Ecto neural progenitor cell (in vitro differentiated cells): ENCODE data around the gene LRP1.

Experiments used
- DNase-seq: peaks from one replicate; pipeline ENCODE4 v3.0.0-alpha.2; 2018; ENCODE audit warnings: low spot score

The LRP1 gene

DNA sequence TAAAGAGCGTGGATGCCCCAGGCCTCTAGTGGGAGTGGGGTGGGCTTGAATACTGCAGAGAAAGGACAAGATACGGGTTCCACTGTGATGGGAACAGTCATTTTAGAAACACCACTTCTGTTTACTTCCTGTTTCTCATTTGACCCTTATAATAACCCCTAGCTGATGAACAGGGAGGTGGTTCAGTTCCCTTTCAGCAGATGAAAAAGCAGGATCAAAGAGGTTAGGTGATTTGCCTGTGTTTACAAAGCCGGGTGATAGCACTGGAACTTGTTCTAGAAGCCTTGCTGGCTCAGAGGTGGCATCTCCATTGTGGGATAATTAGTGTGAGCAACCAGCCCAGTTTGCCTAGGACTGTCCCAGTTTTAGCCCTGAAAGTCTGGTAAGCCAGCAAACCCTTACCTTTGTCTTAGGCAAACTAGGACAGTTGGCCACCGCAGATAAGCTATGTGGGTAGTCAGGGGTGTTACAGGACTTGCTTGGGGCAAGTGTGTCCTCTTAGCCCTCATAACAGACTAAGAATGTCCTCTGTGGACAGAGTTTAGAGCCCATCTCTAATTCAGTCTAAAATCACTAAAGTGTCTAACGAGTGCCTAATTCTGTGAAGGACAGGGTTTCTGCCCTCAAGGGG, 26.6 kb downstream of the LRP1 start:
- DNase-seq, result no peak

DNA sequence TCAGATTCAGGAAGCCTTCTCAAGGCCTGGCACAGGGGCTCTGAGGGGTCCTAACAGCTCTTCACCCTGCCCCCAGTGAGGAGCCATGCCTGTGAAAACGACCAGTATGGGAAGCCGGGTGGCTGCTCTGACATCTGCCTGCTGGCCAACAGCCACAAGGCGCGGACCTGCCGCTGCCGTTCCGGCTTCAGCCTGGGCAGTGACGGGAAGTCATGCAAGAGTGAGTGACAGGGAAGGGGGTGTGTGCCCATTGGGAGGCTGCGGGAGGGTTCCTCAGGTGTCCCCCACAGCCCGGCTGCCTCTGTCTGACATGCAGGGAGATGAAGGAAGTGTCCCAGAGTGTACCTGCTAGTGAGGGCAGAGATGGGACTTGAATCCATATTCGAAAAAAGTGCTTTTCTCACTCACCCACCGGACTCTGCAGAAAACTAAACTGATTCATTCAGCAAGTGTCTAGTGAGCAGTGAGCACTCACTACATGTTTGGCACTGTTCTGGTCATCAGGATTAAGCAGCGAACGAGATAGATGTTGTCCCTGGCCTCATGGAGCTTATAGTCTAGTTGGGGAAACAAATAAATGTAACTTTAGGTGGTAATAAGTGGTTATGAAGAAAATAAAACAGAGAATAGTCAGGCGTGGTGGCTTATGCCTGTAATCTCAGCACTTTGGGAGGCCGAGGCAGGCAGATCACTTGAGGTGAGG, 28.6 kb downstream of the LRP1 start:
- DNase-seq, result no peak

DNA sequence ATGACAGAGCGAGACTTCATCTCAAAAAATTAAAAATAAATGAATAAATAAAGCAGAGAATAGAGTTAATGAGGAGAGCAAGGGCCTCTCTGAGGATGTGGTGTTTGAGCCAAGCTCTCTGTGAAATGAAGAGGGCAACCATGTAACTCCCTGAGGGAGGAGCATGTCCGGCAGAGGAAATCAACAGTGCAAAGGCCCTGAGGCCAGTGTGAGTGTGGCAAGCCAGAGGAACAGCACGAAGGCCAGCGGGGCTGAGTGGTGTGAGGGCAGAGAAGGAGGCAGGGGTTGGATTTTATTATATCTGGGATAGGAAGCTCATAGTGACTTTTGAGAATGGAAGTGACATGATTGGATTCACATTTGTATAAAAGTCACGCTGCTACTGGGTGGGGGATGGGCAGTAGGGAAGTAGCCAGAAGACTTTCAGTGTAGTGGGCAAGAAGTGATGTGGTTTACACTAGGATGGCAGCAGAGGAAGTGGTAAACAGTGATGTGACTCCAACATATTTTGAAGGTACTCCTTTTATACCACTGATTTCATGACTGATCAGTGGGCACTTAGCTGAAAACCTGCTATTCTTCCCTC, 29.4 kb downstream of the LRP1 start:
- no peak for DNase-seq

DNA sequence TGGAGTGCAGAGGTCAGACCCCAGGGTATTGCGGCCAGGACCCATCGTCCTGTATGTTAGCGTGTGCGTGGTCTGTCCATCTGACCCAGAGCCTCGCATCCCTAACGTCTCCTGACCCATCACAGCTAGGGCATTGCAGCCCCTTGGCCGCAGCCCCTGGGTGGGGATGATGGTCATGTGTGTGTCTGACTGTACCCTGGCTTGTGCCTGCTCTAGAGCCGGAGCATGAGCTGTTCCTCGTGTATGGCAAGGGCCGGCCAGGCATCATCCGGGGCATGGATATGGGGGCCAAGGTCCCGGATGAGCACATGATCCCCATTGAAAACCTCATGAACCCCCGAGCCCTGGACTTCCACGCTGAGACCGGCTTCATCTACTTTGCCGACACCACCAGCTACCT, 29.9 kb downstream of the LRP1 start:
- DNase-seq, result no peak

DNA sequence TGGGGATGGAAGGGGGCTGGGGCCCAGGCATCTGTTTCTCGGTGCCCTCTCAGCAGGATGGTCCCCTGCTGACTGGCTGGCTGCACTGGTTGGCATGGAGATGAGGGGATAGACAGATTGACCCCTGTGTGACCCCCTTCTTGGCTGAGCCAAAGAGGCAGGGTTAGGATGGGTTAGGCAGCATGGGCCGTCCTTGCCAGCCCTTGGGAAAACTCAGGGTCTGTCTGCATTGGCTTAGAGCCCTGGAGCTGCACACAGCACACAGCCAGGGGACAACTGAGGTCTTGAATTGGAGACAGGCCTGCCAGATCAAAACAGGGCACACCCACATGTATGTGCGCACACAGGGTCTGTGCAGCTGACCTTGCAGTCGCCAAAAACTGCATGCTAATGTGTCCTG, 30.4 kb downstream of the LRP1 start:
- DNase-seq, result no peak

DNA sequence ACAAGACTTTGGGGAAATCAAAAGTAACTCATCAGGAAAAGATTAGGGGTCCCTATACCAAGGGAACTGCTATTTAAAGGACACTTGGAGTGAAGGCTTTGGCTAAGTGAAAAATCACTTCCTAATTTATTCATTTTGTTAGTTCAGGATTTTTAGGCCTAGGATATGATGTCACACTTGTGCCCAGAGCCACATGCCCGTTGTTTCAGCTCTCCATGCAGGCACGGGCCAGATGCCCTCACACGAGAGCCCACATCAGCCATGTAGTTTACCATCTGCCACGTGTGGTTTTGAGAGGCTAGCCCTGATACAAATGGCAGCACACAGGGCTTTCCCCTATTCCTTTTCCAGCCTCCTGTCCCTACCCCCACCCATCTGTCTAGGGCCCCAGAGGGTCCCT, 31.0 kb downstream of the LRP1 start:
- no peak for DNase-seq

DNA sequence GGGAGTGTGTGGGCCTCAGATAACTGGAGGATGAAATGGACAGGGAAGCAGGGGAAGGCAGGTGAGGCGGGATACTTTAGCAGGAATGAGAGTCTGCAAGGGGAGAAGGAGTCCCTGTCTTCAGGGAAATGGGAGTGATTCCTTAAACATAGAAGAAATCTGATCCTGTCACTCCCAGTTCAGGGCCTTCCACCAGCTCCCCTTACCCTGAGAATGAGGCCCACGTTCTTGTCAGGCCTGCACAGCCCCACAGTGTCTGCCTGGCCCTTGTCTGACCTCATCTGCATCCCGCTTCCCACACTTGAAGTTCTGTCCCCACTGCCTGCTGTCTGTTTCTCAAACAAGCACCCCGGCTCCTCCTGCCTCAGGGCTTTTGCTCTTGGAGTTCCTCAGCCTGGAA, 31.8 kb downstream of the LRP1 start:
- no peak for DNase-seq

DNA sequence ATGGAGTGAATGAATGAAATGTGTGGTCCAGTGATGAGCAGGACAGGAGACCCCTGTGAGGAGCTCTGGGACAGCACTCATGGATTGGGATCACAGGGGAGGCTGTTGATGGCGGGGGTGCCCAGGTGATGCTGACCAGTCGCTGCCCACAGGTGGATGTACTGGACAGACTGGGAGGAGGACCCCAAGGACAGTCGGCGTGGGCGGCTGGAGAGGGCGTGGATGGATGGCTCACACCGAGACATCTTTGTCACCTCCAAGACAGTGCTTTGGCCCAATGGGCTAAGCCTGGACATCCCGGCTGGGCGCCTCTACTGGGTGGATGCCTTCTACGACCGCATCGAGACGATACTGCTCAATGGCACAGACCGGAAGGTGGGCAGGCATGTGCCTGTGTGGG, 32.5 kb downstream of the LRP1 start:
- no peak for DNase-seq

DNA sequence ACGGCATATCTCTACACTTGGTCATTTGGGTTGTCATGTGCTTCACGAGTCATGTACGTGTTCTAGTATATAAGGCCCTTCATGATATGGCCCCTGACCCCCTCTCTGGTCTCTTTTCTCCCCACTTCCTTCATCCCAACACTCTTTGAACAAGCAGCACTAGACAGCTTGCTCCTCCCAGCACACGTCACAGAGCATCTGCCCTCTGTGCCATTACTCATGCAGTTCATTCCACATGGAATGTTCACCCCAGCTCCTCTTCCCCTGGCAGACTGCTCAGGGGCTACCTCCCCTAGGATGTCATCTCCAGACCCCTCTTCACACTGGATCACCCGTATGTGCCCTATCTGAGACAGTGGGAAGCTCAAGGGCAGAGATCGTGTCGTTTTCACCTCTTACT, 33.2 kb downstream of the LRP1 start:
- no peak for DNase-seq

DNA sequence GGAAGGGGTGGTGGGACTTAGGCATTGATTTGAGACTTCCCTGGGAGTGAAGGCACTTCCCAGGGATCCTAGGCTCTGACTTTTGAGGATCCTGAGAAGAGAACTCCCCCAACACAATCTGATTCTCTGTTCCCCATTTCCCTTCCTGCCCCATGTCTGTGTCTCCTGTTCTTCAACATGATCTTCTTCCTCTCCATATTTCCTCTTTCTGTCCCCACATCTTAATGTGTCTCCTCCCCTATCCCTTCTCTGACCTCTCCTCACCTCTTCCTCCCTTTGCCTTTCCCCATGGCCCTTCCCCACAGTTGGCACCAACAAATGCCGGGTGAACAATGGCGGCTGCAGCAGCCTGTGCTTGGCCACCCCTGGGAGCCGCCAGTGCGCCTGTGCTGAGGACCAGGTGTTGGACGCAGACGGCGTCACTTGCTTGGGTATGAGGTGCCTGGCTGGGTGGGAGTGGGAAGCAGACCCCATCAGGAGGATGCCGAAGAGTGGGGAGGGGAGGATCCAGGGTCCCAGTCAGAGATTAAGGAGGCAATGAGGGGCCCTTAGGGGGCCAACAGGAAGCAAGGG, 34.4 kb downstream of the LRP1 start:
- no peak for DNase-seq

DNA sequence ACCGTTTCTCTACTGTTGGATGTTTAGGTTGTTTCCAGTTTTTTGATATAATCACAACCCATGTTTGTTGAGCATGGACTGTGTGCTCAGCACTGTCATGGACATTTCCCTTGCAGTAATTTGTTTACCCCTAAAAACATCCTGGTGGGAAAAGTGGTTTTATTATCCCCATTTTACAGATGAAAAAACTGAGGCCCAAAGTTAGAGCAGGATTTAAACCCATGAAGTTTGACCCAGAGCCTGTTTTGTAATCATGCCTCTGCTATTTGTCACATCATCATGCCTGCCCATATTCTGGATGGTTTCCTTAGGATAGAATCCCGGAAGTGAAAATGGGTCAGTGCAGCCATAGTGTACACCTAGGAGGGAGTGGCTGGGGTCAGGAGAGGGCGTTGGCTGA, 36.2 kb downstream of the LRP1 start:
- DNase-seq, result no peak

DNA sequence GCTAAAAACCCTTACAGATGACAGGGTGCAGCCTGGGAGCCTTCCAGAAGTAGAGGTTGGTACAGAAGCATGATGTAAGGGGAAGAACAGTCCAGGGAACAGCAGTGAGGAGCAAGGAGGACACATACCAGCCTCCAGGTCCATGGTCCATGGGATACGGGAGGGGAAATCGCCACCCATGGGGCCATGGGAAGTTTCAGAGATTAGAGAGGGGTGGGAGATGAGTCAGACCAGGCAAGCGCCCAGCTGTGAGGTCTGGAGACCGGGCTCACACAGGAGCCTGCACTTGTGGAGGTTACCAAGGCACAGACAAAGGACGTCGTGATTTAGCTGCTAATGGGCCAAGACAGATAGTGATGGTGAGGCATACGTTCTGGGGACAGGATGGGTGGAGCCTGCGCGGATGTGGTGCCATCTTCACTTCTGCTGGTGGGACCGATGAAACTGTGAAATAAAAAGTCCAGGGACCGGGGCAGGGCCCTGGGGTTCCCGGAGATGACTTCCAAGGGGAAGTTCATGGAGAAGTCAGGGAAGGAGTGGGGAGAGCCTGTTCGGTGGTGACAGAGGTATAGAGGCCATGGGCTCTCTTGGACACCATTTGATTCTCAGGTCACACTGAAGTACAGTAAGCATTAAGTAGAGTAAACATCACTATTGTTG, 36.8 kb downstream of the LRP1 start:
- DNase-seq, result no peak

DNA sequence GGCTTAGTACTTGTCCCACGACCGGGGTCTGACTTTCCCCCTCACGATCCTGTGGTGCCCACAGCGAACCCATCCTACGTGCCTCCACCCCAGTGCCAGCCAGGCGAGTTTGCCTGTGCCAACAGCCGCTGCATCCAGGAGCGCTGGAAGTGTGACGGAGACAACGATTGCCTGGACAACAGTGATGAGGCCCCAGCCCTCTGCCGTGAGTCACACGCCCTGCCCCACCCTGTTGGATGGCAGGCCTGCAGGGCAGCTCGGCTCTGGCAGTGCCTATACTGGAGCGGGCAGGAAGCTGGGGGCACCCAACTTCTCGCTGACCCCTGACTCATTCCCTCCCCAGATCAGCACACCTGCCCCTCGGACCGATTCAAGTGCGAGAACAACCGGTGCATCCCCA, 37.5 kb downstream of the LRP1 start:
- DNase-seq, result no peak

DNA sequence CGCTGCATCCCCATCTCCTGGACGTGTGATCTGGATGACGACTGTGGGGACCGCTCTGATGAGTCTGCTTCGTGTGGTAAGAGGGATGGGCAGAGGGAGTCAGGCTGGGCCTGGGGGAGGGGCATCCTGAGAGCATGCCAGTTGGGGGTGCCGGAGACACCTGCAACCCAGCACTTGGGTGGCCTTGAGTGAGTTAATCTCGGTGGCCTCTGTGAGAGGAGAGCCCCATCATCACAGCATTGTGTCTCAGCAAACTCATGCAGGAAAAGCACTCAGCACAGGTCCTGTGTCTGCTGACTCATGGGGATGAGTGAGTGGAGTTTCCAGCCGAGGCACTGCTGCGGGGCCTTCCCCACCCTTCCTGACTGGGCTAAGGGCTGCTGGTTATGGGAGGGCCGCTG, 38.7 kb downstream of the LRP1 start:
- DNase-seq, result no peak

DNA sequence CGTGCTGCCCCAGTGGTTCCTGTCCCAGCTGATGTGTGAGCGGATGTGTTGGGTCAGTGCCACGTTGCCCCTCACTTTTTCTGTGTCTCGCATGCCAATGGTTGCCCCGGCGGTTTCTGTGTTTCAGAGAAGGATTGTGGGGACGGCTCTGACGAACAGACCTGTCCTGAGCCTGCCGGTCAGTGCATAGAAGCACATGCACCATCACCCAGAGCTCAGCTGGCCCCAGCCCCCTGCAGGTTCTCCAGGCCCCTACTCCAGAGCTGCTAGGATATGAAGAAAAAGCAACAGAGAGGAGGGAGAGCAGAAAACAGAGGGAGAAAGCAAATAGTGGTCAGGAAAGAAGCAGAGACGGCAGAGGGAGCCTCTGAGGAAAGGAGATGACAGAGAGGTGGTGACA, 39.8 kb downstream of the LRP1 start:
- DNase-seq, result no peak

DNA sequence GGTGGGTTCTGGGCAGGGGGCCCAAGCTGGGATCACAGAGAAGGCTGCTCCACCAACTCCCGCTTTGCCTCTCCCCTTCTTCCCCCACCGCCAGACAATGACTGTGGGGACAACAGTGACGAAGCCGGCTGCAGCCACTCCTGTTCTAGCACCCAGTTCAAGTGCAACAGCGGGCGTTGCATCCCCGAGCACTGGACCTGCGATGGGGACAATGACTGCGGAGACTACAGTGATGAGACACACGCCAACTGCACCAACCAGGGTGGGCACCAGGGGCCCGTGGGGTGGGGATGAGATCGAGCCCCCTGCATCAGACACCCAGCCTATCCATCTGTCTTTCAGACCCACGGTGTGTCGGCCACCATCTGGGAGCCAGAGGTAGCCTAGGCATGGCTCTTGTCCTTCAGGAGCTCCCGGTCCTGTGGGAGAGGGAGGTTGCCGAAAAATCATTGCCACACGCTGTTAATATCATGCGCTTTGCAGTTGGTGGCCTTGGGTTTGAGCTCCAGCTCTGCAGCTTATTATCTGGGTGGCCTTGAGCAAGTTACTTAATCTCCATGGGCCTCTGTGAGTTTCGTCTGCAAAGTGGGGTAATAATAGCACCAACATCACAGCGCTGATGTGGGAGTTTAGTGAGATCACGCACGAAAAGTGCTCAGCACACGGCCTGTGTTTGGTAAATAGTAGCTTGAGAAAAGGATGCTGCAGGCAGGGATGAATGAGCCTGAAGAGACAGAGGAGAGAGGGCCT, 40.9 kb downstream of the LRP1 start:
- no peak for DNase-seq

DNA sequence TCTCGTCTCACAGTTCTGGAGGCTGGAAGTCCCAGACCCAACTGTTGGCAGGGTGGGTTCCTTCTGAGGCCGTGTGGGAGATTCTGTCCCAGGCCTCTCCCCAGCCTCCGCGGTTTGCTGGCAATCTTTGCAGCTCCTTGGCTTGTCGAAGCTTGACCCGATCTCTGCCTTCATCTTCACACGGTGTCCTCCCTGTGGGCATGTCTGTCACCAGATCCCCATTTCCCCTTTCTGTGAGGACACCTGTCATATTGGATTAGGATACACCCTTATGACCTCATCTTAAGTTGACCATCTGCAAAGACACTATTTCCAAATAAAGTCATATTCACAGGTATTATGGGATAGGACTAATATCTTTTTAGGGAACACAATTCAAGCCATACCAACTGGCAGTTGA, 41.7 kb downstream of the LRP1 start:
- no peak for DNase-seq

DNA sequence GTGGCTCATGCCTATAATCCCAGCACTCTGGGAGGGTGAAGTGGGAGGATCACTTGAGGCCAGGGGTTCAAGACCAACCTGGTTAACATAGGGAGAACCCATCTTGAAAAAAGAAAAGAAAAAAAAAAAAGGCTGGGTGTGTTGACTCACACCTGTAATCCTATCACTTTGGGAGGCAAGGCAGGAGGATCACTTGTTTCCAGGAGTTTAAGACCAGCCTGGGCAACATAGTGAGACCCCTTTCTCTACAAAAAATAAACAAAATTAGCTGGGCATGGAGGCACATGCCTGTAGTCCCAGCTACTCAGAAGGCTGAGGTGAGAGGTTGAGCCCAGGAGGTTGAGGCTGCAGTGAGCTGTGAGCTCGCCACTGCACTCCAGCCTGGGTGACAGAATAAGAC, 42.1 kb downstream of the LRP1 start:
- DNase-seq, result no peak

DNA sequence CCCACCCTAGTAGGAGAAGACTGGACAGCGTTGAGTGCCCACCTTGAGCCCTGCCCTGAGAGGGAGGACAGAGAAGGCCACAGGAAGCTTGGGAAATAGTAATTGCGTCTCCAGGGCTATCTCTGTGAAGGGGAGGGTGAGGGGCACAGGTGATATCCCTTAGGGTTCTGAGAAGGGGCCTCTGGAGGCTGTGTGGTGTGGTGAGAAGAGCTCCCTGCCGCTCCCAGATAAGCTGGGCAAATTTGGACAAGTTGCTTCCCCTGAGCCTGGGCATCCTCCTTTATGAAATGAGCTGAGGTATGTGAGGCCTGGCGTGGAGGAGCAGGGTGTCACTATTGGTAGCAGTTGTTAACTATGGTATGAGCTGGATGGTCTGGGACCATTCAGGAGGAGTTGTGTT, 42.6 kb downstream of the LRP1 start:
- DNase-seq, result no peak

DNA sequence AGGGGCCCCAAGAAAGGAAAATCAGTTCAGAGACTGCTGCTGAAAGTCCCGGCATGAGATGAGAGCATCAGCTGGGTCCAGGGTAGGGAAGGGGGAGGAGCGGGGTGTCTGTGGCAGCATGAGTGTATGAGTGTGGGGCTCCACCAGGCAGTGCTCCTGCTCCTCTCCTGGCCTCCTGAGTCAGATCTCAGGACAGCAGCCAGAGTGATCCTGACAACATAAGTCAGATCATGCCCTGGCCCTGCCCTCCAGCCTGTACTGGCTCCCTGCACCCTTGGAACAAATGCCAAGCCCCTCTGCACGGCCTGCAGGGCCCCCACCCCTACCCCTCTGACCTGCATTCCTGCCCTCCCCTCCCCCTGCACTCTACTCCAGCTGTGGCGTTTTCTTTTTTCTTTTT, 43.4 kb downstream of the LRP1 start:
- no peak for DNase-seq

DNA sequence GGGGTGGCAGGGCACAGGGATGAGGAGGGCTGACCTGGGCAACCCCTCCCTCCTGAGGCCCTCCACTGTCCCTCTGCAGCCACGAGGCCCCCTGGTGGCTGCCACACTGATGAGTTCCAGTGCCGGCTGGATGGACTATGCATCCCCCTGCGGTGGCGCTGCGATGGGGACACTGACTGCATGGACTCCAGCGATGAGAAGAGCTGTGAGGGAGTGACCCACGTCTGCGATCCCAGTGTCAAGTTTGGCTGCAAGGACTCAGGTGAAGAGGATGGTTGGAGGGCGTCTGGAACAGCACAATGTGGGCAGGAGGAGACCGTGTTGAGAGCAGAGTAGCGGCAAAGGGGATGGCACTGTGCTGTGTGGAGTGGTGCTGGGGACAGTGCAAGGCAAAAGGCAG, 44.8 kb downstream of the LRP1 start:
- peak; percentile 71 for DNase-seq

DNA sequence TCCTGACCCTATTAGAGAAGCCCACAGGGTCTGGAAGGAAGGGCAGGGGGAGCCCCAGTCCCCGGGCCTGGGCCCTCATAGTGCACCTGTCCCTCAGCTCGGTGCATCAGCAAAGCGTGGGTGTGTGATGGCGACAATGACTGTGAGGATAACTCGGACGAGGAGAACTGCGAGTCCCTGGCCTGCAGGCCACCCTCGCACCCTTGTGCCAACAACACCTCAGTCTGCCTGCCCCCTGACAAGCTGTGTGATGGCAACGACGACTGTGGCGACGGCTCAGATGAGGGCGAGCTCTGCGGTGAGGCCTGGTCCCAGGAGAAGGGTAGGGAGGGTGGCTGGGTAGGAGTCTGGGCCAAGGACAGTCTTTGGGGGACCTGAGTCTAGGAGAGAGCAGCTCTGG, 45.4 kb downstream of the LRP1 start:
- DNase-seq, result no peak
